ENCODE results near the gene DPF3.

Gene DPF3

DNA sequence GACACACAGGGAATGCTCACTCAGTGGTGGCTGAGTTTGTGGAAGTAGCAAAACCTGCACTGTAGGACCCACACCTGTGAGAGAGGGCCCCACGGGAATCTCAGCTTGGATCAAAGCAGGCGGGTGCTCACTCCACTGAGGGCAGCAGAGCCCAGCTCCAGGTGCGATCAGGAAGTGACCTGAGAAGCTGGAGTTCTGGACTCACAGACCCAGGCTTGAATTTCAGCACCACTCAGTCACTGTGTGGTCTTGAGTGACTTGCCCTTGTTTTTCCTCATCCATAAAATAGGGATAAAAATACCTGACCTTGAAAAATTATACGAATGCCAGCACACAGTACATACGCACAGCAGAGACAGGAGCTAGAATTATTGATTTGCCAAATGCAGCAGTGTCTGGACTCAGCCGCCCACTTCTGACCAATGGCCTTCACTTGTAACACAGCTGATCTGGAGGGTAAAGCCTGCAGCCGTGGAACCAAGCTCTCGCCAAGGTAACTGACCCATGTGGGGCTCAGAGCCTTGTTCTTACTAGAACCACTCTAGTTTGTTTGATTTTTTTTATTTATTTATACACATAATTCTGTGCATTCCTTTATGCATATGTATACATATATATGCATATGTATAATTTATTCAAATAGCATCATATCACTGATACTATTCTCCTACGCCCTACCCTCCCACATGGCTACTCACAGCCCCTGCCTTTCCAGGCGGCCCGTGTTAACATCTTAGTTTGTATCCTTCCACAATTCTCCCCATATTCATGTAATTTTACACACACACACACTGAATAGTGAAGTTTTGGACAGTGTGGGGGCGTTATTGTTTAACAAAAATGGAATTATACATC, 53.9 kb downstream of the DPF3 start:
- TF ChIP-seq EGR1 (IDR thresholded peaks at IDR 0.05) (no peak), ZBTB7A (IDR thresholded peaks at IDR 0.05; ENCODE audit: low read depth) (no peak), RAD21 (IDR thresholded peaks at IDR 0.05; ENCODE audit: low read depth) (no peak), TCF12 (IDR thresholded peaks at IDR 0.05; ENCODE audit: low read depth) (no peak), EP300 (IDR thresholded peaks at IDR 0.05; ENCODE audit: borderline replicate concordance) (no peak), CREB1 (IDR thresholded peaks at IDR 0.05; ENCODE audit: low read depth) (no peak), TAF1 (IDR thresholded peaks at IDR 0.05; ENCODE audit: low read depth) (no peak), YY1 (IDR thresholded peaks at IDR 0.05; ENCODE audit: low read depth) (no peak), CEBPB (IDR thresholded peaks at IDR 0.05) (no peak), TEAD4 (IDR thresholded peaks at IDR 0.05) (no peak)
- TF ChIP-seq, protein P1, sequence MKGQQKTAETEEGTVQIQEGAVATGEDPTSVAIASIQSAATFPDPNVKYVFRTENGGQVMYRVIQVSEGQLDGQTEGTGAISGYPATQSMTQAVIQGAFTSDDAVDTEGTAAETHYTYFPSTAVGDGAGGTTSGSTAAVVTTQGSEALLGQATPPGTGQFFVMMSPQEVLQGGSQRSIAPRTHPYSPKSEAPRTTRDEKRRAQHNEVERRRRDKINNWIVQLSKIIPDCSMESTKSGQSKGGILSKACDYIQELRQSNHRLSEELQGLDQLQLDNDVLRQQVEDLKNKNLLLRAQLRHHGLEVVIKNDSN (IDR thresholded peaks at IDR 0.05) = no peak
- TF ChIP-seq, protein P2, sequence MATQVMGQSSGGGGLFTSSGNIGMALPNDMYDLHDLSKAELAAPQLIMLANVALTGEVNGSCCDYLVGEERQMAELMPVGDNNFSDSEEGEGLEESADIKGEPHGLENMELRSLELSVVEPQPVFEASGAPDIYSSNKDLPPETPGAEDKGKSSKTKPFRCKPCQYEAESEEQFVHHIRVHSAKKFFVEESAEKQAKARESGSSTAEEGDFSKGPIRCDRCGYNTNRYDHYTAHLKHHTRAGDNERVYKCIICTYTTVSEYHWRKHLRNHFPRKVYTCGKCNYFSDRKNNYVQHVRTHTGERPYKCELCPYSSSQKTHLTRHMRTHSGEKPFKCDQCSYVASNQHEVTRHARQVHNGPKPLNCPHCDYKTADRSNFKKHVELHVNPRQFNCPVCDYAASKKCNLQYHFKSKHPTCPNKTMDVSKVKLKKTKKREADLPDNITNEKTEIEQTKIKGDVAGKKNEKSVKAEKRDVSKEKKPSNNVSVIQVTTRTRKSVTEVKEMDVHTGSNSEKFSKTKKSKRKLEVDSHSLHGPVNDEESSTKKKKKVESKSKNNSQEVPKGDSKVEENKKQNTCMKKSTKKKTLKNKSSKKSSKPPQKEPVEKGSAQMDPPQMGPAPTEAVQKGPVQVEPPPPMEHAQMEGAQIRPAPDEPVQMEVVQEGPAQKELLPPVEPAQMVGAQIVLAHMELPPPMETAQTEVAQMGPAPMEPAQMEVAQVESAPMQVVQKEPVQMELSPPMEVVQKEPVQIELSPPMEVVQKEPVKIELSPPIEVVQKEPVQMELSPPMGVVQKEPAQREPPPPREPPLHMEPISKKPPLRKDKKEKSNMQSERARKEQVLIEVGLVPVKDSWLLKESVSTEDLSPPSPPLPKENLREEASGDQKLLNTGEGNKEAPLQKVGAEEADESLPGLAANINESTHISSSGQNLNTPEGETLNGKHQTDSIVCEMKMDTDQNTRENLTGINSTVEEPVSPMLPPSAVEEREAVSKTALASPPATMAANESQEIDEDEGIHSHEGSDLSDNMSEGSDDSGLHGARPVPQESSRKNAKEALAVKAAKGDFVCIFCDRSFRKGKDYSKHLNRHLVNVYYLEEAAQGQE (IDR thresholded peaks at IDR 0.05; ENCODE audit: low read depth) = no peak

- TF ChIP-seq NFIC (IDR thresholded peaks at IDR 0.05) = no peak
- TF ChIP-seq TEAD4 (IDR thresholded peaks at IDR 0.05) = no peak
- no peak for TF ChIP-seq EGR1 (IDR thresholded peaks at IDR 0.05)
- TF ChIP-seq, protein P1 (IDR thresholded peaks at IDR 0.05) = no peak
- TF ChIP-seq ZBTB7A (IDR thresholded peaks at IDR 0.05; ENCODE audit: low read depth) = no peak
- no peak for TF ChIP-seq FOXM1 (IDR thresholded peaks at IDR 0.05; ENCODE audit: borderline replicate concordance, low read depth)
- TF ChIP-seq EP300 (IDR thresholded peaks at IDR 0.05; ENCODE audit: borderline replicate concordance) = no peak
- TF ChIP-seq, protein P3, sequence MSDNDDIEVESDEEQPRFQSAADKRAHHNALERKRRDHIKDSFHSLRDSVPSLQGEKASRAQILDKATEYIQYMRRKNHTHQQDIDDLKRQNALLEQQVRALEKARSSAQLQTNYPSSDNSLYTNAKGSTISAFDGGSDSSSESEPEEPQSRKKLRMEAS (IDR thresholded peaks at IDR 0.05) = no peak
- TF ChIP-seq YY1 (IDR thresholded peaks at IDR 0.05; ENCODE audit: low read depth) = no peak
- TF ChIP-seq, protein P2 (IDR thresholded peaks at IDR 0.05; ENCODE audit: low read depth) = no peak
- TF ChIP-seq TAF1 (IDR thresholded peaks at IDR 0.05; ENCODE audit: low read depth) = no peak
- no peak for TF ChIP-seq CEBPB (IDR thresholded peaks at IDR 0.05)
- TF ChIP-seq TCF12 (IDR thresholded peaks at IDR 0.05; ENCODE audit: low read depth) = no peak
- no peak for TF ChIP-seq RAD21 (IDR thresholded peaks at IDR 0.05; ENCODE audit: low read depth)
Observed at GRCh38 chr14:72839351-72839750, 54.5 kb downstream of the DPF3 start.

DNA sequence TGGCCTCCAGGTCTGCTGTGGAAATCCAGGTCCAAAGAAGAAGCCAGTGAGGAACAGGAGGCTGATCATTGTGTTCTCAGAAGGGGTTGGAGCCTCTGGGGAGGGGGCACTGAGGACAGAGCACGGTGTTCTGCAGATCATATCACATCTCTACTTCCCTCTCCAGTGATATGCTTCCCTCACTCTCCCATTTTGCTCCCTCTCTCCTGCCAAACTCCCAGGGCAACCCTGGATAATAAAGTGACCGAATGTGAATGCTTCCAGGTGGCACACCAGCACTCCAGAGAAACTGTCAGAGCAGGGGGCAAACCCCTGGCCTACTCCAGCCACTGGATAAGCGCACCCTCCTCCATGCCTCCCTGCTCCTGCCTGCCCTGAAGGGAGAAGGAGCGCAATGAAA, 57.8 kb downstream of the DPF3 start:
- TF ChIP-seq, protein P3 (IDR thresholded peaks at IDR 0.05) = no peak
- no peak for TF ChIP-seq TCF12 (IDR thresholded peaks at IDR 0.05; ENCODE audit: low read depth)
- no peak for TF ChIP-seq CREB1 (IDR thresholded peaks at IDR 0.05; ENCODE audit: low read depth)
- TF ChIP-seq NFIC (IDR thresholded peaks at IDR 0.05) = no peak
- TF ChIP-seq EGR1 (IDR thresholded peaks at IDR 0.05) = no peak
- no peak for TF ChIP-seq CEBPB (IDR thresholded peaks at IDR 0.05)

GRCh38 chr14:72833174-72833573, 60.7 kb downstream of the DPF3 start:
- no peak for TF ChIP-seq RAD21 (IDR thresholded peaks at IDR 0.05; ENCODE audit: low read depth)
- no peak for TF ChIP-seq FOXM1 (IDR thresholded peaks at IDR 0.05; ENCODE audit: borderline replicate concordance, low read depth)
- no peak for TF ChIP-seq TEAD4 (IDR thresholded peaks at IDR 0.05)
- no peak for TF ChIP-seq TAF1 (IDR thresholded peaks at IDR 0.05; ENCODE audit: low read depth)
- no peak for TF ChIP-seq EP300 (IDR thresholded peaks at IDR 0.05; ENCODE audit: borderline replicate concordance)
- no peak for TF ChIP-seq EGR1 (IDR thresholded peaks at IDR 0.05)

GRCh38 chr14:72830786-72831594, 62.9 kb downstream of the DPF3 start:
- TF ChIP-seq, protein P1 (IDR thresholded peaks at IDR 0.05) = no peak
- TF ChIP-seq, protein P3 (IDR thresholded peaks at IDR 0.05) = no peak
- TF ChIP-seq TAF1 (IDR thresholded peaks at IDR 0.05; ENCODE audit: low read depth) (no peak), CREB1 (IDR thresholded peaks at IDR 0.05; ENCODE audit: low read depth) (no peak), EP300 (IDR thresholded peaks at IDR 0.05; ENCODE audit: borderline replicate concordance) (no peak), CEBPB (IDR thresholded peaks at IDR 0.05) (no peak), TEAD4 (IDR thresholded peaks at IDR 0.05) (no peak), ZBTB7A (IDR thresholded peaks at IDR 0.05; ENCODE audit: low read depth) (no peak), EGR1 (IDR thresholded peaks at IDR 0.05) (no peak), TCF12 (IDR thresholded peaks at IDR 0.05; ENCODE audit: low read depth) (no peak), RAD21 (IDR thresholded peaks at IDR 0.05; ENCODE audit: low read depth) (no peak), NFIC (IDR thresholded peaks at IDR 0.05) (no peak), FOXM1 (IDR thresholded peaks at IDR 0.05; ENCODE audit: borderline replicate concordance, low read depth) (no peak), YY1 (IDR thresholded peaks at IDR 0.05; ENCODE audit: low read depth) (no peak)
- TF ChIP-seq, protein P2 (IDR thresholded peaks at IDR 0.05; ENCODE audit: low read depth) = no peak
